ENCODE measurements around the gene FAM135A. TPM values are rescaled to one million over a fixed set of nuclear protein-coding genes. Genes with fewer than 3 reads are reported as not detected.

FAM135A gene
- total RNA-seq, 1 donor from 2014 or later: 22.3 TPM

DNA sequence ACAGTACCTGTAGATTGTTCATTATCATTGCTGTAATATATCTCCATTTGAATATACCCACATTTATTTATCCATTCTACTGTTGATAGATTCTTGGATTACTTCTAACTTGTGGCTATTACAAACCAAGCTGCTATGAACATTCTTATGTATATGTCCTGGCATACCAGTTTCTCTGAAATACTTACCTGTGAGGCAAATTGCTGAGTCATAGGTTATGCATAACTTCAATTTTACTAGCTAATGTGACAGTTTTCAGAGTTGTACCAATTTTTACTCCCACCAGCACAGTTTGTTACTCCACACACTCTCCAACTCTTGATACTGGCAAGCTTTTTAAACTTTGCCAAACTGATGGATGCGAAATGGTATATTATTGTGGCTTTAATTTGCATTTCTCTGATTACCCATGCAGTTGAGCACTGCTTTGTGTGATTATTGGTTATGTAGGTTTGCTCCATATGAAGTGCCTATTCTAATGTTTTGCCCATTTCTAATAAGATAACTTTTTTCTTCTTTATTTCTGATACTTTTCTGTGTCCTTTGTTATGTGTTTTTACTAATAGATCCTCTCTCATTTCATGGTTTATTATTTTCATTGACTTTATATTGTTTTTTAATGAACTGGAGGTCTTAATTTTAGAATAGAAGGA, 90.6 kb downstream of the FAM135A start:
- H3K27ac Mint-ChIP-seq (ENCODE audit: unreplicated experiment): no peak overlapping the region
- no peaks in the 10 kb centered on the region for H3K27me3 Mint-ChIP-seq (ENCODE audit: unreplicated experiment)
- H3K4me3 Mint-ChIP-seq (ENCODE audit: unreplicated experiment): no peak overlapping the region

DNA sequence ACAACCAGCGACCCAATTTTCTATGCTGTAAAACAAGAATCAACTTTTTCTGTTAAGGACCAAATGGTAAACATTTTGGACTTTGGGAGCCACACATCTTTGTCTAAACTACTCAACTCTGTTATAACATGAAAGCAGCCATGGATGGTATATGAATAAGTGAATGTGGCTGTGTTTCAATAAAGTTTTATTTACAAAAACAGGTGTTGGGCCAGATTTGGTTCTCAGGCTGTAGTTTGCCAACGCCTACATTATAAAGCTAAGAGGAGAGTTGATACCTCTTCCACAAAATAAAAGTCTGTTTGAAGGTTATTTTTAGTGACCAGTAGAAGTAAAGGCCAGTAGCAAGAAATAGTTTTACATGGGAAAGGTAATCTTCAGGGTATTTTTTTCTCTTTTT, 93.0 kb downstream of the FAM135A start:
- peaks cover 2% of the 10 kb centered on the region for H3K9me3 Mint-ChIP-seq (ENCODE audit: unreplicated experiment)
- TF ChIP-seq CTCF (IDR thresholded peaks at IDR 0.05; ENCODE audit: partially characterized antibody, unreplicated experiment): no peak
- no peak overlapping the region for H3K27ac Mint-ChIP-seq (ENCODE audit: unreplicated experiment)
- H3K4me1 Mint-ChIP-seq (ENCODE audit: low read depth, unreplicated experiment): no peaks in the 10 kb centered on the region
- no peak overlapping the region for H3K4me3 Mint-ChIP-seq (ENCODE audit: unreplicated experiment)
- peaks cover 14% of the 10 kb centered on the region for H3K36me3 Mint-ChIP-seq (ENCODE audit: unreplicated experiment)
- H3K27me3 Mint-ChIP-seq (ENCODE audit: unreplicated experiment): no peaks in the 10 kb centered on the region
- DNase-seq: no peak

More for the DNA sequence above, 90.6 kb downstream of the FAM135A start:
- peaks cover 6% of the 10 kb centered on the region for H3K9me3 Mint-ChIP-seq (ENCODE audit: unreplicated experiment)
- DNase-seq: no peak
- no peaks in the 10 kb centered on the region for H3K4me1 Mint-ChIP-seq (ENCODE audit: low read depth, unreplicated experiment)
- no peak for TF ChIP-seq CTCF (IDR thresholded peaks at IDR 0.05; ENCODE audit: partially characterized antibody, unreplicated experiment)
- H3K36me3 Mint-ChIP-seq (ENCODE audit: unreplicated experiment): peaks cover 14% of the 10 kb centered on the region

DNA sequence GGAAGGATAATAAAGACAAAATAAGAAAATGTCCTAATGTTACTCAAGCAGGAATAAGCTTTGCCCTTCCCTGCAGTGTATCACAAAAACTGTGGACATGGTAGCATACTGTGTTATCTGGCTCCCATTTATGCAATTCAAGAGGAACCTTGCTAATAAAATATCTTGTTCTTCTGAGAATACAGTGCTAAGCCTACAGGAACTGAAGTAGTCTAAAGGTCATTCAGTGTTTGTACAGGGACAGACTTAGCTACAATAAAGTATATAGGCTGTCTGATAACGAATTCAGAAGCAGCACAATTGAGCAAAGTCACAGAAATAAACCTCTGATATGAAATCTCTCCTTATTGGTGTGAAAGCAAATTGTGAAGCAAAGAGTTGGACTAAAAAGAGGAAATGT, 93.9 kb downstream of the FAM135A start:
- DNase-seq: no peak
- Mint-ChIP-seq H3K9me3 (ENCODE audit: unreplicated experiment) (no peaks in the 10 kb centered on the region), H3K27me3 (ENCODE audit: unreplicated experiment) (no peaks in the 10 kb centered on the region), H3K27ac (ENCODE audit: unreplicated experiment) (no peak overlapping the region), H3K4me1 (ENCODE audit: low read depth, unreplicated experiment) (no peaks in the 10 kb centered on the region), H3K36me3 (ENCODE audit: unreplicated experiment) (peaks cover 14% of the 10 kb centered on the region), H3K4me3 (ENCODE audit: unreplicated experiment) (no peak overlapping the region)
- TF ChIP-seq CTCF (IDR thresholded peaks at IDR 0.05; ENCODE audit: partially characterized antibody, unreplicated experiment): no peak

DNA sequence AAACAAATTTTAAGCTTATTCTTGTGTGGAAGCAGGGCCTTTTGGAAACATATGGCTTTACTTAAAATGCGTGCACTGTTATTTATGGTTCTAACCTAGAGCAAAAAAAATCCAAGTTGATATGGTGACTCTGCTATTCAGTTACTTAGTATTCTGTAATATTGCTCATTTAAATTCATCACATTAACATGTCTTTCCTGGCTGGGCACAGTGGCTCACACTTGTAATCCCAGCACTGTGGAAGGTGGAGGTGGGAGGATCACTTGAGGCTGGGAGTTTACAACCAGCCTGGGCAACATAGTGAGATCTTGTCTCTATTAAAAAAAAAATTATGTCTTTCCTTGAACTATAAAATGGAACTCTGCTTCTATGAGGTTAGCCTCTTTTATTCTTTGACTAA, 95.6 kb downstream of the FAM135A start:
- Mint-ChIP-seq H3K9me3 (ENCODE audit: unreplicated experiment) (peaks cover 2% of the 10 kb centered on the region), H3K27me3 (ENCODE audit: unreplicated experiment) (no peaks in the 10 kb centered on the region), H3K36me3 (ENCODE audit: unreplicated experiment) (peaks cover 9% of the 10 kb centered on the region), H3K27ac (ENCODE audit: unreplicated experiment) (no peak overlapping the region), H3K4me3 (ENCODE audit: unreplicated experiment) (no peak overlapping the region), H3K4me1 (ENCODE audit: low read depth, unreplicated experiment) (peaks cover 3% of the 10 kb centered on the region)
- no peak for TF ChIP-seq CTCF (IDR thresholded peaks at IDR 0.05; ENCODE audit: partially characterized antibody, unreplicated experiment)
- DNase-seq: no peak

DNA sequence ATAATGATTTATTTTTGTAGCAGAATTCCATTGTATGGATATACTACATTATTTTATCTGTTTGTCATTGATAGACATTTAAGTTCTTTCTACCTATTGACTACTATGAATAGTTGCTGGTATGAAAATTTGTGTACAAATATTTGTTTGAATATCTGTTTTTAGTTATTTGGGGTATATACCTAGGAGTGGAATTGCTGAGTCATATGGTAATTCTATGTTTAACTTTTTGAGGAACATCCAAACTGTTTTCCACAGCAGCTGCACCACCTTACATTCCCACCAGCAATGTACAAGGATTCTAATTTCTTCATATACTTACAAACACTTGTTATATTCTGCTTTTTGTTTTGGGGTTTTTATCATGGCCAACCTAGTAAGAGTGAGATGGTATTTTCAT, 97.3 kb downstream of the FAM135A start:
- DNase-seq: no peak
- Mint-ChIP-seq H3K36me3 (ENCODE audit: unreplicated experiment) (no peaks in the 10 kb centered on the region), H3K27ac (ENCODE audit: unreplicated experiment) (no peak overlapping the region), H3K4me3 (ENCODE audit: unreplicated experiment) (no peak overlapping the region), H3K27me3 (ENCODE audit: unreplicated experiment) (no peaks in the 10 kb centered on the region), H3K4me1 (ENCODE audit: low read depth, unreplicated experiment) (peaks cover 4% of the 10 kb centered on the region), H3K9me3 (ENCODE audit: unreplicated experiment) (peaks cover 2% of the 10 kb centered on the region)
- TF ChIP-seq CTCF (IDR thresholded peaks at IDR 0.05; ENCODE audit: partially characterized antibody, unreplicated experiment): no peak
